HEK293 (cell line): ENCODE measurements around the gene PRICKLE1.

ENCODE experiments used
- CTCF ChIA-PET: fragments of 350-600 bp; formaldehyde crosslinking; extraction: SDS; loops from one replicate; lab custom pipeline; 2021; ENCODE audit warnings: antibody characterized with exemption; lab: Yijun Ruan, JAX
- POLR2A ChIA-PET: fragments of 300-600 bp; formaldehyde crosslinking; extraction: SDS; loops from one replicate; lab custom pipeline; 2020; ENCODE audit warnings: antibody characterized with exemption, inconsistent platforms; lab: Yijun Ruan, JAX
- H3K27ac ChIP-seq: fragments of 200-500 bp; sonication (Bioruptor generic); 2 replicates; pipeline ENCODE4 v1.5.1; 2014; ENCODE audit warnings: low read depth, low read length, control low read depth, inconsistent platforms; ENCODE audit errors: extremely low read depth
- H3K36me3 ChIP-seq, 2 experiments: fragments of 200-500 bp in 1 of 2; sonication (Bioruptor generic) in 1 of 2; 1 replicate in 1 of 2; 2 replicates in 1 of 2; pipeline ENCODE4 v1.5.1; 2014 to 2017; ENCODE audit warnings: inconsistent platforms in 2 of 2, low read length in 2 of 2; ENCODE audit not compliant: control insufficient read depth in 2 of 2, insufficient read depth in 1 of 2
- H3K4me1 ChIP-seq: fragments of 200-500 bp; sonication (Bioruptor generic); 2 replicates; pipeline ENCODE4 v1.5.1; 2014; ENCODE audit warnings: mild to moderate bottlenecking, low read length, inconsistent platforms; ENCODE audit not compliant: control insufficient read depth, insufficient read depth
- H3K4me3 ChIP-seq: 2 replicates; pipeline ENCODE4 v1.5.1; 2011; ENCODE audit warnings: low read depth, mild to moderate bottlenecking, control low read depth, low read length, moderate library complexity
- H3K9me3 ChIP-seq: fragments of 200-500 bp; sonication (Bioruptor generic); 2 replicates; pipeline ENCODE4 v1.5.1; 2014; ENCODE audit warnings: low read depth, low read length, inconsistent platforms; ENCODE audit not compliant: control insufficient read depth, insufficient read depth
- BCL11A ChIP-seq: fragments of 450-650 bp; formaldehyde crosslinking; IDR thresholded peaks from 2 replicates; pipeline ENCODE4 v1.5.1; 2016; ENCODE audit warnings: low read depth, missing biosample characterization, missing genetic modification characterization
- GLI4 ChIP-seq: fragments of 450-650 bp; formaldehyde crosslinking; IDR thresholded peaks from 2 replicates; pipeline ENCODE4 v1.5.1; 2016; ENCODE audit warnings: missing biosample characterization, missing genetic modification characterization
- KLF16 ChIP-seq: fragments of 450-650 bp; formaldehyde crosslinking; IDR thresholded peaks from 2 replicates; pipeline ENCODE4 v1.5.1; 2017; ENCODE audit warnings: missing biosample characterization, missing genetic modification characterization
- KLF9 ChIP-seq: fragments of 450-650 bp; formaldehyde crosslinking; IDR thresholded peaks from 2 replicates; pipeline ENCODE4 v1.5.1; 2016; ENCODE audit warnings: missing biosample characterization, missing genetic modification characterization, low read depth
- OSR2 ChIP-seq: fragments of 450-650 bp; formaldehyde crosslinking; IDR thresholded peaks from 2 replicates; pipeline ENCODE4 v1.5.1; 2016; ENCODE audit warnings: missing biosample characterization, missing genetic modification characterization
- REPIN1 ChIP-seq: fragments of 450-650 bp; formaldehyde crosslinking; IDR thresholded peaks from 2 replicates; pipeline ENCODE4 v1.5.1; 2017; ENCODE audit warnings: missing biosample characterization, missing genetic modification characterization, low read depth
- SP2 ChIP-seq: fragments of 450-650 bp; formaldehyde crosslinking; IDR thresholded peaks from 2 replicates; pipeline ENCODE4 v1.5.1; 2016; ENCODE audit warnings: missing biosample characterization, missing genetic modification characterization
- TRIM28 ChIP-seq: IDR thresholded peaks from 2 replicates; pipeline ENCODE4 v1.6.1; 2011; ENCODE audit warnings: low read length, control low read depth, borderline replicate concordance
- ZBTB20 ChIP-seq: fragments of 450-650 bp; formaldehyde crosslinking; IDR thresholded peaks from 2 replicates; pipeline ENCODE4 v1.5.1; 2016; ENCODE audit warnings: missing biosample characterization, missing genetic modification characterization
- ZBTB44 ChIP-seq: fragments of 450-650 bp; IDR thresholded peaks from 2 replicates; pipeline ENCODE4 v1.5.1; 2018; ENCODE audit warnings: missing biosample characterization, mild to moderate bottlenecking, missing genetic modification characterization
- ZBTB6 ChIP-seq: fragments of 450-650 bp; formaldehyde crosslinking; IDR thresholded peaks from 2 replicates; pipeline ENCODE4 v1.5.1; 2017; ENCODE audit warnings: missing biosample characterization, missing genetic modification characterization
- ZBTB8A ChIP-seq: fragments of 450-650 bp; formaldehyde crosslinking; IDR thresholded peaks from 2 replicates; pipeline ENCODE4 v1.5.1; 2016; ENCODE audit warnings: missing biosample characterization, missing genetic modification characterization
- ZEB2 ChIP-seq: fragments of 450-650 bp; formaldehyde crosslinking; IDR thresholded peaks from 2 replicates; pipeline ENCODE4 v1.5.1; 2016; ENCODE audit warnings: missing biosample characterization, missing genetic modification characterization
- ZFP37 ChIP-seq: fragments of 450-650 bp; formaldehyde crosslinking; IDR thresholded peaks from 2 replicates; pipeline ENCODE4 v1.5.1; 2016; ENCODE audit warnings: missing biosample characterization, missing genetic modification characterization
- ZIC2 ChIP-seq: fragments of 450-650 bp; formaldehyde crosslinking; IDR thresholded peaks from 2 replicates; pipeline ENCODE4 v1.5.1; 2016; ENCODE audit warnings: missing biosample characterization, missing genetic modification characterization
- ZNF112 ChIP-seq: fragments of 450-650 bp; formaldehyde crosslinking; IDR thresholded peaks from 2 replicates; pipeline ENCODE4 v1.5.0; 2017; ENCODE audit warnings: missing biosample characterization, missing genetic modification characterization
- ZNF114 ChIP-seq: fragments of 450-650 bp; formaldehyde crosslinking; IDR thresholded peaks from 2 replicates; pipeline ENCODE4 v1.5.0; 2017; ENCODE audit warnings: missing biosample characterization, missing genetic modification characterization
- ZNF175 ChIP-seq: fragments of 450-650 bp; formaldehyde crosslinking; IDR thresholded peaks from 2 replicates; pipeline ENCODE4 v1.5.1; 2016; ENCODE audit warnings: missing biosample characterization, missing genetic modification characterization
- ZNF19 ChIP-seq: fragments of 450-650 bp; formaldehyde crosslinking; IDR thresholded peaks from 2 replicates; pipeline ENCODE4; 2016; ENCODE audit warnings: missing biosample characterization, missing genetic modification characterization, low read depth
- ZNF23 ChIP-seq: fragments of 450-650 bp; formaldehyde crosslinking; IDR thresholded peaks from 2 replicates; pipeline ENCODE4 v1.5.1; 2016; ENCODE audit warnings: missing biosample characterization, missing genetic modification characterization, borderline replicate concordance
- ZNF239 ChIP-seq: fragments of 450-650 bp; formaldehyde crosslinking; IDR thresholded peaks from 2 replicates; pipeline ENCODE4 v1.5.1; 2016; ENCODE audit warnings: missing biosample characterization, missing genetic modification characterization
- ZNF24 ChIP-seq: fragments of 450-650 bp; formaldehyde crosslinking; IDR thresholded peaks from 2 replicates; pipeline ENCODE4 v1.5.1; 2016; ENCODE audit warnings: missing biosample characterization, missing genetic modification characterization
- ZNF335 ChIP-seq: fragments of 450-650 bp; formaldehyde crosslinking; conservative IDR thresholded peaks from 2 replicates; pipeline ENCODE4 v1.5.1; 2016; ENCODE audit warnings: missing biosample characterization, missing genetic modification characterization
- ZNF423 ChIP-seq: fragments of 450-650 bp; formaldehyde crosslinking; IDR thresholded peaks from 2 replicates; pipeline ENCODE4 v1.5.1; 2016; ENCODE audit warnings: missing biosample characterization, missing genetic modification characterization
- ZNF548 ChIP-seq: fragments of 450-650 bp; formaldehyde crosslinking; IDR thresholded peaks from 2 replicates; pipeline ENCODE4 v1.5.1; 2016; ENCODE audit warnings: missing biosample characterization, missing genetic modification characterization
- ZNF555 ChIP-seq: fragments of 450-650 bp; formaldehyde crosslinking; conservative IDR thresholded peaks from 2 replicates; pipeline ENCODE4 v1.5.1; 2017; ENCODE audit warnings: missing biosample characterization, mild to moderate bottlenecking, missing genetic modification characterization, inconsistent platforms
- ZNF600 ChIP-seq: fragments of 450-650 bp; formaldehyde crosslinking; IDR thresholded peaks from 2 replicates; pipeline ENCODE4 v1.5.1; 2016; ENCODE audit warnings: missing biosample characterization, missing genetic modification characterization
- ZNF837 ChIP-seq: fragments of 450-650 bp; formaldehyde crosslinking; IDR thresholded peaks from 2 replicates; pipeline ENCODE4 v1.5.1; 2016; ENCODE audit warnings: missing biosample characterization, missing genetic modification characterization
- ZSCAN30 ChIP-seq: fragments of 450-650 bp; IDR thresholded peaks from 2 replicates; pipeline ENCODE4 v1.5.1; 2018; ENCODE audit warnings: missing biosample characterization, mild to moderate bottlenecking, missing genetic modification characterization, moderate library complexity
- ZXDB ChIP-seq: fragments of 450-650 bp; formaldehyde crosslinking; IDR thresholded peaks from 2 replicates; pipeline ENCODE4 v1.5.1; 2016; ENCODE audit warnings: missing biosample characterization, missing genetic modification characterization
- TF ChIP-seq, protein P1 (sequence below): fragments of 450-650 bp; formaldehyde crosslinking; optimal IDR thresholded peaks from 2 replicates; pipeline ENCODE3; 2016; ENCODE audit warnings: missing biosample characterization, mild to moderate bottlenecking, missing genetic modification characterization
- TF ChIP-seq, protein P2 (sequence below): fragments of 450-650 bp; formaldehyde crosslinking; IDR thresholded peaks from 2 replicates; pipeline ENCODE4 v1.5.1; 2017; ENCODE audit warnings: missing biosample characterization, missing genetic modification characterization

Gene PRICKLE1

DNA sequence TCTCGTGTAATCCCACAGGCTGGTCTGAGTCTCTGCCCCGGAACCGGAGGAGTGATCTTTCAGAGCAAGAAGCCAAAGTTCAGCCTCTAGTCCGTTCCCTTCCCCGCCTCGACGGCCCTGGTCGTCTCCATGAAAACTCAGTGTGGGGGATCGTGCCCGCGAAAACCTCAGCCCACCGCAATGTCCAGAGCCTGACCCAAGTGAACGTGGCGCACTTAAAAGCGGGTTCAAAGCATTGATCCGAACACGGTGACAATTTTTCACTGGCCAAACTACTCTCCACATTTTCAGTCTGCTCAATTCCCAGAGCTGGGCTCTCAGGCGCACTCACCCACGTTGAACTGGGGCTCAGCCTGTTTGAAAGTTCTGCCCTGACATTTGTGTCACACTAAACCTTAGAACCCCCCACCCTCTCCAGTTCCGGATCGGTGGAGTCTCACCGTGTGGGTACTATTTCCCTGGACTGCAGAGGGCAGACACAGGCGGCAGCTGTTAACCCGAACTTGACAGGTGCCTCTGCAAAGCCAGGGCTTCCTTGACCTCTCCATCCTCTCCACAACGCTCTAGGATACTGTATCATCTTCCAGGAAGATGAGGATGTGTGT, 886 bp upstream of the PRICKLE1 start (continued):
- no peak for TF ChIP-seq REPIN1 (tag by site-specific recombination)
- TF ChIP-seq ZNF600 (tag by site-specific recombination) = peak; percentile 51
- peak; percentile 68; the same call in 1 of the 2 replicates for TF ChIP-seq ZBTB20 (tag by site-specific recombination)
- TF ChIP-seq ZBTB44 (tag by site-specific recombination) = no peak
- 0 out of 2 replicates have a peak, but pooled peaks have one; percentile 21 for TF ChIP-seq SP2 (tag by site-specific recombination)
- TF ChIP-seq ZNF555 (tag by site-specific recombination) = no peak
- TF ChIP-seq, protein P1, sequence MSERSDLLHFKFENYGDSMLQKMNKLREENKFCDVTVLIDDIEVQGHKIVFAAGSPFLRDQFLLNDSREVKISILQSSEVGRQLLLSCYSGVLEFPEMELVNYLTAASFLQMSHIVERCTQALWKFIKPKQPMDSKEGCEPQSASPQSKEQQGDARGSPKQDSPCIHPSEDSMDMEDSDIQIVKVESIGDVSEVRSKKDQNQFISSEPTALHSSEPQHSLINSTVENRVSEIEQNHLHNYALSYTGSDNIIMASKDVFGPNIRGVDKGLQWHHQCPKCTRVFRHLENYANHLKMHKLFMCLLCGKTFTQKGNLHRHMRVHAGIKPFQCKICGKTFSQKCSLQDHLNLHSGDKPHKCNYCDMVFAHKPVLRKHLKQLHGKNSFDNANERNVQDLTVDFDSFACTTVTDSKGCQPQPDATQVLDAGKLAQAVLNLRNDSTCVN (tag by site-specific recombination) = peak; percentile 23
- TF ChIP-seq ZBTB6 = peak; percentile 90; the same call in 1 of the 2 replicates
- TF ChIP-seq ZNF24 = no peak
- TF ChIP-seq, protein P2, sequence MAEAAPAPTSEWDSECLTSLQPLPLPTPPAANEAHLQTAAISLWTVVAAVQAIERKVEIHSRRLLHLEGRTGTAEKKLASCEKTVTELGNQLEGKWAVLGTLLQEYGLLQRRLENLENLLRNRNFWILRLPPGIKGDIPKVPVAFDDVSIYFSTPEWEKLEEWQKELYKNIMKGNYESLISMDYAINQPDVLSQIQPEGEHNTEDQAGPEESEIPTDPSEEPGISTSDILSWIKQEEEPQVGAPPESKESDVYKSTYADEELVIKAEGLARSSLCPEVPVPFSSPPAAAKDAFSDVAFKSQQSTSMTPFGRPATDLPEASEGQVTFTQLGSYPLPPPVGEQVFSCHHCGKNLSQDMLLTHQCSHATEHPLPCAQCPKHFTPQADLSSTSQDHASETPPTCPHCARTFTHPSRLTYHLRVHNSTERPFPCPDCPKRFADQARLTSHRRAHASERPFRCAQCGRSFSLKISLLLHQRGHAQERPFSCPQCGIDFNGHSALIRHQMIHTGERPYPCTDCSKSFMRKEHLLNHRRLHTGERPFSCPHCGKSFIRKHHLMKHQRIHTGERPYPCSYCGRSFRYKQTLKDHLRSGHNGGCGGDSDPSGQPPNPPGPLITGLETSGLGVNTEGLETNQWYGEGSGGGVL = peak; percentile 80
- TF ChIP-seq ZNF335 (tag by site-specific recombination) = peak; percentile 78
- TF ChIP-seq ZFP37 (tag by site-specific recombination) = no peak
- no peak for TF ChIP-seq ZNF112 (tag by site-specific recombination)
- TF ChIP-seq ZNF19 (tag by site-specific recombination) = no peak
- TF ChIP-seq ZBTB8A = peak; percentile 76
- no peak for TF ChIP-seq ZNF423 (tag by site-specific recombination)

GRCh38 chr12:42588524-42589464, 752 bp downstream of the PRICKLE1 start:
- Histone ChIP-seq H3K36me3 (no peaks in the 10 kb centered on the region), H3K9me3 (no peaks in the 10 kb centered on the region), H3K4me3 (peak overlapping the region; percentile 94), H3K27ac (peak overlapping the region; percentile 97), H3K4me1 (peaks cover 25% of the 10 kb centered on the region)
- ChIA-PET POLR2A (interaction anchor here (1.2 kb wide), 1 partner anchor 105 kb away, joined by 8 read pairs; no protein-coding TSS in a partner anchor), CTCF (interaction anchor here (0.6 to 1.0 kb wide), 3 partner anchors 627 to 694 kb away, joined by 3 read pairs; no protein-coding TSS in a partner anchor)
- TF ChIP-seq KLF9 (tag by site-specific recombination) = no peak
- TF ChIP-seq ZXDB (tag by site-specific recombination) = 0 out of 2 replicates have a peak, but pooled peaks have one; percentile 10
- no peak for TF ChIP-seq ZNF114
- TF ChIP-seq ZNF548 (tag by site-specific recombination) = no peak
- peak; percentile 66 for TF ChIP-seq ZEB2 (tag by site-specific recombination)
- no peak for TF ChIP-seq ZNF239 (tag by site-specific recombination)
- no peak for TF ChIP-seq ZNF175
- no peak for TF ChIP-seq BCL11A (tag by site-specific recombination)
- 0 out of 2 replicates have a peak, but pooled peaks have one; percentile 15 for TF ChIP-seq KLF16 (tag by site-specific recombination)
- no peak for TF ChIP-seq TRIM28
- peak; percentile 40; the same call in 1 of the 2 replicates for TF ChIP-seq ZIC2 (tag by site-specific recombination)
- TF ChIP-seq GLI4 (tag by site-specific recombination) = no peak
- TF ChIP-seq ZFP37 (tag by site-specific recombination) = 0 out of 2 replicates have a peak, but pooled peaks have one; percentile 37
- TF ChIP-seq ZNF23 (tag by site-specific recombination) = no peak
- no peak for TF ChIP-seq ZNF837 (tag by site-specific recombination)
- peak; percentile 43; the same call in 1 of the 2 replicates for TF ChIP-seq ZSCAN30 (tag by site-specific recombination)
- no peak for TF ChIP-seq OSR2 (tag by site-specific recombination)
